22Rv1 (cell line): ENCODE data around the gene KCNAB1.

Experiments used
- ZFX ChIP-seq: fragments of 450-650 bp; IDR thresholded peaks from 2 replicates; pipeline ENCODE4 v1.6.1; 2017; ENCODE audit warnings: antibody characterized with exemption, borderline replicate concordance
- TF ChIP-seq, protein P1 (sequence below): fragments of 450-650 bp; IDR thresholded peaks from 2 replicates; pipeline ENCODE4 v1.5.1; 2017; ENCODE audit warnings: mild to moderate bottlenecking

DNA sequence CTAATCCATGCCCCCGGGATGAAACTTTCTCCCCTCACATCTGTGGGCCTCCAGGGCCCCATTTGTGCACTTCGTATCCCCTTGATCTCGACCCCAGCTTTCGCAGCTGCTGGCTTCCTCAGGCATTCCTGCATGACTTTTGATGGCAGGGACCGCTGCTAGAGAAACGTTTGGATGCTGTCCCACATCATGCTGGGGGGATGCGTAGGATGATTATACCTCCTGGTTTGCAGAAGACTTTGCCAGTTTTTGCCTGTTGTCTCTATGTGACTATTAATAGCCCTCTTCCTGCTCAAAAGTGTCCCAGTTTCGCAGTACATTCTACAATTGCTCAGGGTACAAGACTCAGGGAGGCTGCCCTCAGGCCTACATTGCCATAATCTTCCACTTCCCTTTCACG lies 10.4 kb upstream of the KCNAB1 start:
- TF ChIP-seq, protein P1, sequence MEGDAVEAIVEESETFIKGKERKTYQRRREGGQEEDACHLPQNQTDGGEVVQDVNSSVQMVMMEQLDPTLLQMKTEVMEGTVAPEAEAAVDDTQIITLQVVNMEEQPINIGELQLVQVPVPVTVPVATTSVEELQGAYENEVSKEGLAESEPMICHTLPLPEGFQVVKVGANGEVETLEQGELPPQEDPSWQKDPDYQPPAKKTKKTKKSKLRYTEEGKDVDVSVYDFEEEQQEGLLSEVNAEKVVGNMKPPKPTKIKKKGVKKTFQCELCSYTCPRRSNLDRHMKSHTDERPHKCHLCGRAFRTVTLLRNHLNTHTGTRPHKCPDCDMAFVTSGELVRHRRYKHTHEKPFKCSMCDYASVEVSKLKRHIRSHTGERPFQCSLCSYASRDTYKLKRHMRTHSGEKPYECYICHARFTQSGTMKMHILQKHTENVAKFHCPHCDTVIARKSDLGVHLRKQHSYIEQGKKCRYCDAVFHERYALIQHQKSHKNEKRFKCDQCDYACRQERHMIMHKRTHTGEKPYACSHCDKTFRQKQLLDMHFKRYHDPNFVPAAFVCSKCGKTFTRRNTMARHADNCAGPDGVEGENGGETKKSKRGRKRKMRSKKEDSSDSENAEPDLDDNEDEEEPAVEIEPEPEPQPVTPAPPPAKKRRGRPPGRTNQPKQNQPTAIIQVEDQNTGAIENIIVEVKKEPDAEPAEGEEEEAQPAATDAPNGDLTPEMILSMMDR, result no peak
- no peak for TF ChIP-seq ZFX
